HEK293T (cell line): ENCODE data around the gene DNAH9.

Source experiments
- CTCF ChIA-PET: fragments of 350-600 bp; formaldehyde crosslinking; extraction: SDS; loops from one replicate; lab custom pipeline; 2021; ENCODE audit warnings: antibody characterized with exemption, inconsistent platforms; lab: Yijun Ruan, JAX
- POLR2A ChIA-PET: fragments of 350-600 bp; formaldehyde crosslinking; extraction: SDS; loops from one replicate; lab custom pipeline; 2020; ENCODE audit warnings: antibody characterized with exemption, inconsistent platforms; lab: Yijun Ruan, JAX
- DNase-seq: peaks from one replicate; pipeline ENCODE4 v3.0.0; 2012; ENCODE audit warnings: mixed read lengths; ENCODE audit errors: extremely low spot score
- ARNT ChIP-seq: fragments of 450-650 bp; IDR thresholded peaks from 2 replicates; pipeline ENCODE4 v1.6.1; 2017; ENCODE audit warnings: mild to moderate bottlenecking
- BHLHE40 ChIP-seq: fragments of 450-650 bp; IDR thresholded peaks from 2 replicates; pipeline ENCODE4 v1.6.1; 2016; ENCODE audit warnings: mild to moderate bottlenecking, moderate library complexity, borderline replicate concordance
- CTBP1 ChIP-seq: fragments of 450-650 bp; IDR thresholded peaks from 2 replicates; pipeline ENCODE4 v1.6.1; 2016; ENCODE audit warnings: borderline replicate concordance
- ELF4 ChIP-seq: fragments of 450-650 bp; IDR thresholded peaks from 2 replicates; pipeline ENCODE4 v1.6.1; 2017; ENCODE audit warnings: antibody characterized with exemption
- FOXA1 ChIP-seq: fragments of 450-650 bp; IDR thresholded peaks from 2 replicates; pipeline ENCODE4 v1.6.1; 2016; ENCODE audit warnings: mild to moderate bottlenecking
- FOXK2 ChIP-seq: fragments of 450-650 bp; IDR thresholded peaks from 2 replicates; pipeline ENCODE4 v1.6.1; 2016; ENCODE audit warnings: mild to moderate bottlenecking
- FOXM1 ChIP-seq: fragments of 450-650 bp; IDR thresholded peaks from 2 replicates; pipeline ENCODE4 v1.6.1; 2017; ENCODE audit warnings: mild to moderate bottlenecking, borderline replicate concordance
- HDGF ChIP-seq: fragments of 450-650 bp; IDR thresholded peaks from 2 replicates; pipeline ENCODE4 v1.6.1; 2017; ENCODE audit warnings: antibody characterized with exemption, borderline replicate concordance
- L3MBTL2 ChIP-seq: fragments of 450-650 bp; conservative IDR thresholded peaks from 2 replicates; pipeline ENCODE4 v1.6.1; 2016; ENCODE audit warnings: mild to moderate bottlenecking
- LEF1 ChIP-seq: fragments of 450-650 bp; IDR thresholded peaks from 2 replicates; pipeline ENCODE4 v1.6.1; 2017; ENCODE audit warnings: mild to moderate bottlenecking, borderline replicate concordance
- NFRKB ChIP-seq: fragments of 450-650 bp; IDR thresholded peaks from 2 replicates; pipeline ENCODE4 v1.6.1; 2016; ENCODE audit warnings: mild to moderate bottlenecking, moderate library complexity
- PKNOX1 ChIP-seq: fragments of 450-650 bp; IDR thresholded peaks from 2 replicates; pipeline ENCODE4 v1.6.1; 2016
- SP1 ChIP-seq: fragments of 450-650 bp; IDR thresholded peaks from 2 replicates; pipeline ENCODE4 v1.6.1; 2017
- SUZ12 ChIP-seq: fragments of 450-650 bp; IDR thresholded peaks from 2 replicates; pipeline ENCODE4 v1.6.1; 2016; ENCODE audit warnings: mild to moderate bottlenecking
- TARDBP ChIP-seq: fragments of 450-650 bp; IDR thresholded peaks from 2 replicates; pipeline ENCODE4 v1.6.1; 2016
- ZNF384 ChIP-seq: fragments of 450-650 bp; IDR thresholded peaks from 2 replicates; pipeline ENCODE4 v1.6.1; 2016

Gene DNAH9

DNA sequence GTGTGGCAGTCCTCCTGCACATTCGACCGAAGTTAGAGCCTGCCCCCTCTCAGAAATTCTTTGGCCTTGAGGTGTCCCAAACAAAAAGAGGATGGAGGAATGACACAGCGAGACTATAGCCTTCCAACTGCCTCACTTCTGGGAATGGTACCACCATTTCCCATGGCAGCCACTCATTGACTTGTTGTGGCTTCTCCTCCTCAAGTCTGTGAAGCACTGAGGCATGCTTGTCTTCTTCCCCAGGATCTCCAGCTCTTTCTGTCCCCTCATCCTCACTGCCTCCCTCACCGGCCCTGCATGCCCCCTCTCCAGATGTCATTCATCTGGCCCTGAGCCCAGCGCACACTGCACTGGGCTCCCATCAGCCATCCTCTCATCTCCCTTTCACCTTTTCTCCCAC lies 43.7 kb upstream of the DNAH9 start:
- TF ChIP-seq ARNT (no peak), FOXM1 (no peak), ZNF384 (no peak), L3MBTL2 (no peak), SUZ12 (no peak), FOXA1 (no peak), BHLHE40 (no peak), TARDBP (no peak), LEF1 (no peak), SP1 (no peak), CTBP1 (no peak), PKNOX1 (no peak), NFRKB (no peak), HDGF (no peak), FOXK2 (no peak), ELF4 (no peak)
- POLR2A ChIA-PET, result no interaction called here
- CTCF ChIA-PET, result no interaction called here
- no peak for DNase-seq

GRCh38 chr17:11555530-11555929 lies 42.7 kb upstream of the DNAH9 start:
- POLR2A ChIA-PET, result no interaction called here
- TF ChIP-seq TARDBP (no peak), BHLHE40 (no peak), FOXA1 (no peak), ARNT (no peak), SP1 (no peak), LEF1 (no peak), SUZ12 (no peak), PKNOX1 (no peak), NFRKB (no peak), HDGF (no peak), FOXM1 (no peak)
- DNase-seq, result no peak
- CTCF ChIA-PET, result no interaction called here

- CTCF ChIA-PET, result no interaction called here
- POLR2A ChIA-PET, result no interaction called here
- TF ChIP-seq CTBP1 (no peak), ELF4 (no peak), FOXK2 (no peak), NFRKB (no peak), L3MBTL2 (no peak), SUZ12 (no peak), ARNT (no peak), FOXM1 (no peak), ZNF384 (no peak), FOXA1 (no peak), TARDBP (no peak), PKNOX1 (no peak), BHLHE40 (no peak), HDGF (no peak), SP1 (no peak), LEF1 (no peak)
- no peak for DNase-seq
Measured at GRCh38 chr17:11557727-11558452, 40.4 kb upstream of the DNAH9 start.

DNA sequence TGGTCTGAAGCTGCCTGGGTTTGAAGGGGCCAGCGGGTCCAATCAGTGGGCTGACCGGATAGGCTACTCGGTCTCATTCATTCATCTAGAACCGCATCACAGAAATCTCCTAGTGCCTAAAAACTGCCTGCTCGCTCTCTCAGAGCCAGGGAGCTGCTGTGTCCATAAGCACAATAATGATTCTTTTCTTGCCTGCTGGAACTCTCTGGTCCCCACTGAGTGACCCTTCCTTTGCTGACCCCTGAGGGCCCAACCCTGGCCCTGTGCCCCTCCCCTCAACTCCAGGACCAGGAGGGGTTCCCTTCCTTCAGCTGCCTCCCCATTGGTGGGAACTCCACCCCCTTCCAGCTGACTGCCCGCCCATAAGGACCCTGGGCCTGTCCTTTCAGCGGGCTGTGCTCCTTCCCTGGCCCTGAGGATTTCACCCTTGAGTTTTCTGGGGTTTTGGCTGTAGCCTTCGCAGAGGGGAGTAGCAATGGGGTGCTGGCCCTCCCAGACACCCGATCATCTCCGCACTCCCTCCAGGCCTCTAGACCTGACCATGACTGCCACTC lies 39.5 kb upstream of the DNAH9 start:
- POLR2A ChIA-PET, result no interaction called here
- no peak for DNase-seq
- CTCF ChIA-PET, result no interaction called here
- TF ChIP-seq ZNF384 (no peak), LEF1 (no peak), CTBP1 (no peak), NFRKB (no peak), FOXA1 (no peak), ARNT (no peak), TARDBP (no peak), ELF4 (no peak), PKNOX1 (no peak), SUZ12 (no peak), BHLHE40 (no peak), HDGF (no peak)

DNA sequence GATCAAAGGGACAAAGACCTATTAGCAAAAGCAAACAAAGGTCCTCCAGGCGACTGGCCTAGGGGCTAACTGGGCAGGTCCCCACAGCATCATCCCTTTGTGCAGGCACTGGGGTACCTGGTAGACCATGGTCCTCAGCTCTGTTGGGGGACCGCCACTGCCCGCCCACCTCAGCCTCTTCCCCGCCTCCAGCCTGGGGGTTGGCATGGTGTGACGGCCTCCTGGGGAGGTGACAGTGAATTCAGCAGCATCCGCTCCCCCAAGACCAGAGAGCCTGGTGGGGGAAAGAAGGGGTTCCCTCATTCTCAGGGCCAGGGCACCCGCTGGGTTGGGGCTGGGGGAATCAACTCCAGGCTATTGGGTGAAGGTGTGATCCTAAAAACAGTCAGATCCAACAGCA lies 38.7 kb upstream of the DNAH9 start:
- POLR2A ChIA-PET, result no interaction called here
- CTCF ChIA-PET, result no interaction called here
- no peak for DNase-seq
- TF ChIP-seq ARNT, result no peak
- TF ChIP-seq SP1, result no peak
- TF ChIP-seq BHLHE40, result no peak
- TF ChIP-seq ZNF384, result no peak
- TF ChIP-seq LEF1, result no peak
- TF ChIP-seq SUZ12, result no peak
- TF ChIP-seq L3MBTL2, result no peak
- TF ChIP-seq CTBP1, result no peak
- TF ChIP-seq ELF4, result no peak
- no peak for TF ChIP-seq PKNOX1
- TF ChIP-seq FOXK2, result no peak
- TF ChIP-seq TARDBP, result no peak
- no peak for TF ChIP-seq NFRKB
- TF ChIP-seq FOXA1, result no peak
- no peak for TF ChIP-seq FOXM1
- no peak for TF ChIP-seq HDGF
